KMS-11 (cell line): ENCODE measurements around the gene TRIOBP.

Experiments
- H2AFZ ChIP-seq: fragments of 200-600 bp; sonication (generic); 2 replicates; pipeline ENCODE4 v1.6.1; 2016; ENCODE audit warnings: antibody characterized with exemption, mixed run types, low read depth
- H3K27ac ChIP-seq: fragments of 200-600 bp; sonication (generic); 2 replicates; pipeline ENCODE4 v1.6.1; 2016; ENCODE audit warnings: mild to moderate bottlenecking, mixed run types
- H3K27me3 ChIP-seq: fragments of 200-600 bp; sonication (generic); 2 replicates; pipeline ENCODE4 v1.6.1; 2017; ENCODE audit warnings: mild to moderate bottlenecking, low read depth, mixed run types, moderate library complexity; ENCODE audit not compliant: insufficient read depth
- H3K36me3 ChIP-seq: fragments of 200-600 bp; sonication (generic); 2 replicates; pipeline ENCODE4 v1.6.1; 2017; ENCODE audit warnings: mild to moderate bottlenecking, mixed run types; ENCODE audit not compliant: insufficient read depth
- H3K4me1 ChIP-seq: fragments of 200-600 bp; sonication (generic); 2 replicates; pipeline ENCODE4 v1.6.1; 2016; ENCODE audit warnings: mild to moderate bottlenecking, low read depth, mixed run types; ENCODE audit not compliant: poor library complexity, severe bottlenecking
- H3K4me2 ChIP-seq: fragments of 200-600 bp; sonication (generic); 2 replicates; pipeline ENCODE4 v1.7.0; 2016; ENCODE audit warnings: mild to moderate bottlenecking, mixed run types
- H3K4me3 ChIP-seq: fragments of 200-600 bp; sonication (generic); IDR thresholded peaks from 2 replicates; pipeline ENCODE4 v1.6.1; 2017; ENCODE audit warnings: low read depth, low read length, mixed read lengths; ENCODE audit not compliant: insufficient read depth
- H3K79me2 ChIP-seq: fragments of 200-600 bp; sonication (generic); 2 replicates; pipeline ENCODE4 v1.6.1; 2016; ENCODE audit warnings: low read depth, mixed run types; ENCODE audit not compliant: insufficient read depth
- H3K9ac ChIP-seq: fragments of 200-600 bp; sonication (generic); 2 replicates; pipeline ENCODE4 v1.6.1; 2016; ENCODE audit warnings: mild to moderate bottlenecking, mixed run types
- H4K20me1 ChIP-seq: fragments of 200-600 bp; sonication (generic); 2 replicates; pipeline ENCODE4 v1.6.1; 2016; ENCODE audit warnings: mild to moderate bottlenecking, mixed run types; ENCODE audit not compliant: insufficient read depth
- CTCF ChIP-seq: fragments of 200-600 bp; sonication (generic); conservative IDR thresholded peaks from 2 replicates; pipeline ENCODE4 v1.6.1; 2017; ENCODE audit warnings: low read depth, mild to moderate bottlenecking, antibody characterized with exemption, low read length, moderate library complexity, mixed read lengths

The TRIOBP gene

GRCh38 chr22:37745548-37746365, 48.9 kb downstream of the TRIOBP start:
- Histone ChIP-seq H3K4me1 (peaks cover 29% of the 10 kb centered on the region), H2AFZ (peak overlapping the region; percentile 73; the same call in 1 of the 2 replicates)

GRCh38 chr22:37746366-37747079, 49.7 kb downstream of the TRIOBP start:
- TF ChIP-seq CTCF, result no peak
- Histone ChIP-seq H3K79me2 (peaks cover 12% of the 10 kb centered on the region), H3K36me3 (no peaks in the 10 kb centered on the region)

More at GRCh38 chr22:37745548-37746365, 48.9 kb downstream of the TRIOBP start:
- Histone ChIP-seq H3K4me2 (peak overlapping the region; percentile 84), H3K27ac (peak overlapping the region; percentile 55; the same call in 1 of the 2 replicates), H3K4me3 (no peak overlapping the region), H3K9ac (peak overlapping the region; percentile 84), H4K20me1 (no peaks in the 10 kb centered on the region), H3K79me2 (peaks cover 12% of the 10 kb centered on the region), H3K36me3 (no peaks in the 10 kb centered on the region), H3K27me3 (no peaks in the 10 kb centered on the region)
- TF ChIP-seq CTCF, result no peak

GRCh38 chr22:37747080-37747714, 50.3 kb downstream of the TRIOBP start:
- Histone ChIP-seq H3K4me3 (no peak overlapping the region), H3K36me3 (no peaks in the 10 kb centered on the region), H2AFZ (no peak overlapping the region), H3K4me1 (peaks cover 15% of the 10 kb centered on the region), H3K9ac (peak overlapping the region; percentile 84; the same call in 1 of the 2 replicates), H3K27me3 (no peaks in the 10 kb centered on the region), H3K79me2 (peaks cover 12% of the 10 kb centered on the region), H4K20me1 (no peaks in the 10 kb centered on the region), H3K4me2 (peak overlapping the region; percentile 76), H3K27ac (no peak overlapping the region)
- TF ChIP-seq CTCF, result no peak

More at GRCh38 chr22:37746366-37747079, 49.7 kb downstream of the TRIOBP start:
- Histone ChIP-seq H4K20me1 (no peaks in the 10 kb centered on the region), H3K27ac (peak overlapping the region; percentile 55), H2AFZ (peak overlapping the region; percentile 49), H3K9ac (peak overlapping the region; percentile 84), H3K4me1 (peaks cover 22% of the 10 kb centered on the region), H3K27me3 (no peaks in the 10 kb centered on the region), H3K4me3 (no peak overlapping the region), H3K4me2 (peak overlapping the region; percentile 76)

- Histone ChIP-seq H3K27me3 (no peaks in the 10 kb centered on the region), H4K20me1 (no peaks in the 10 kb centered on the region), H2AFZ (no peak overlapping the region), H3K4me3 (no peak overlapping the region), H3K79me2 (peaks cover 12% of the 10 kb centered on the region), H3K4me2 (peak overlapping the region; percentile 76), H3K27ac (no peak overlapping the region), H3K4me1 (peaks cover 10% of the 10 kb centered on the region), H3K9ac (no peak overlapping the region; the same call in 1 of the 2 replicates), H3K36me3 (no peaks in the 10 kb centered on the region)
- TF ChIP-seq CTCF, result no peak
These were observed 50.9 kb downstream of the TRIOBP start for GRCh38 chr22:37747715-37748100.
